ENCODE measurements around the gene IGFL1.

DNA sequence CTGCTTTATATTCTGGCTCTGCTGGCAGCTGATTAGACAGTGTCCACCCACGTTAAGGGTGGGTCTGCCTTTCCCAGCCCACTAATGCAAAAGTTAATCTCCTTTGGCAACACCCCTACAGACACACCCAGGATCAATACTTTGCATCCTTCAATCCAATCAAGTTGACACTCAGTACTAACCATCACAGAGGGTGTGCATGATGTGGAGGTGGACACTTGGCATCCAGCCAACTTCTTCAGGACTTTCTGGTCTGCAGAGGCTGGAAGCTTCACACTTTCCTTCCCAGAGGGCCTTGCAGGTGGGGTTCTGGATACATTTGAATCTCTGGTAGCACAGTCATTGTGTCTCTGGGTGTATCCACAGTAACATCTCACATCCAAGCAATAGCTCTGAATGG lies 18.9 kb upstream of the IGFL1 start:
- TF ChIP-seq, protein P1, sequence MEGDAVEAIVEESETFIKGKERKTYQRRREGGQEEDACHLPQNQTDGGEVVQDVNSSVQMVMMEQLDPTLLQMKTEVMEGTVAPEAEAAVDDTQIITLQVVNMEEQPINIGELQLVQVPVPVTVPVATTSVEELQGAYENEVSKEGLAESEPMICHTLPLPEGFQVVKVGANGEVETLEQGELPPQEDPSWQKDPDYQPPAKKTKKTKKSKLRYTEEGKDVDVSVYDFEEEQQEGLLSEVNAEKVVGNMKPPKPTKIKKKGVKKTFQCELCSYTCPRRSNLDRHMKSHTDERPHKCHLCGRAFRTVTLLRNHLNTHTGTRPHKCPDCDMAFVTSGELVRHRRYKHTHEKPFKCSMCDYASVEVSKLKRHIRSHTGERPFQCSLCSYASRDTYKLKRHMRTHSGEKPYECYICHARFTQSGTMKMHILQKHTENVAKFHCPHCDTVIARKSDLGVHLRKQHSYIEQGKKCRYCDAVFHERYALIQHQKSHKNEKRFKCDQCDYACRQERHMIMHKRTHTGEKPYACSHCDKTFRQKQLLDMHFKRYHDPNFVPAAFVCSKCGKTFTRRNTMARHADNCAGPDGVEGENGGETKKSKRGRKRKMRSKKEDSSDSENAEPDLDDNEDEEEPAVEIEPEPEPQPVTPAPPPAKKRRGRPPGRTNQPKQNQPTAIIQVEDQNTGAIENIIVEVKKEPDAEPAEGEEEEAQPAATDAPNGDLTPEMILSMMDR (IDR thresholded peaks at IDR 0.05): no peak
- no peak for TF ChIP-seq POLR2A (IDR thresholded peaks at IDR 0.05)
